OCI-LY1 (cell line): ENCODE results near the gene PTPRT.

ENCODE experiments used
- H2AFZ ChIP-seq: fragments of 200-600 bp; sonication (generic), shearing (Covaris generic); 2 replicates; pipeline ENCODE4 v1.6.0; 2014; ENCODE audit warnings: antibody characterized with exemption, mild to moderate bottlenecking, low read length
- H3F3A ChIP-seq: fragments of 200-600 bp; sonication (generic), shearing (Covaris generic); 2 replicates; pipeline ENCODE4 v1.6.0; 2014; ENCODE audit warnings: mild to moderate bottlenecking, antibody characterized with exemption, low read length, moderate library complexity; ENCODE audit not compliant: insufficient read depth
- H3K27ac ChIP-seq: fragments of 200-600 bp; sonication (generic); 2 replicates; pipeline ENCODE4 v1.5.1; 2014; ENCODE audit warnings: low read length, mixed run types, mild to moderate bottlenecking, low read depth; ENCODE audit not compliant: poor library complexity, severe bottlenecking
- H3K27me3 ChIP-seq: fragments of 200-600 bp; sonication (generic); 2 replicates; pipeline ENCODE4 v1.6.0; 2014; ENCODE audit warnings: antibody characterized with exemption, mild to moderate bottlenecking, low read length, moderate library complexity; ENCODE audit not compliant: insufficient read depth
- H3K36me3 ChIP-seq: fragments of 200-600 bp; sonication (generic); 2 replicates; pipeline ENCODE4 v1.6.1; 2014; ENCODE audit warnings: mild to moderate bottlenecking, antibody characterized with exemption, low read length, moderate library complexity, mixed read lengths; ENCODE audit not compliant: insufficient read depth
- H3K4me1 ChIP-seq: fragments of 200-600 bp; sonication (generic); 2 replicates; pipeline ENCODE4 v1.5.1; 2014; ENCODE audit warnings: mild to moderate bottlenecking, low read length, moderate library complexity; ENCODE audit not compliant: insufficient read depth, severe bottlenecking
- H3K4me2 ChIP-seq: fragments of 200-600 bp; sonication (generic), shearing (Covaris generic); 2 replicates; pipeline ENCODE4 v1.6.1; 2014; ENCODE audit warnings: low read length
- H3K4me3 ChIP-seq: fragments of 200-600 bp; sonication (generic); 2 replicates; pipeline ENCODE4 v1.5.1; 2014; ENCODE audit warnings: low read length, low read depth, mild to moderate bottlenecking, mixed read lengths; ENCODE audit not compliant: poor library complexity, severe bottlenecking
- H3K79me2 ChIP-seq: fragments of 200-600 bp; shearing (Covaris generic); 2 replicates; pipeline ENCODE4 v1.6.1; 2016; ENCODE audit warnings: mixed run types, low read length, mixed read lengths; ENCODE audit not compliant: insufficient read depth
- H3K9ac ChIP-seq: fragments of 200-600 bp; sonication (generic), shearing (Covaris generic); 2 replicates; pipeline ENCODE4 v1.6.1; 2014; ENCODE audit warnings: mild to moderate bottlenecking, low read length, mixed read lengths
- H3K9me2 ChIP-seq: fragments of 200-600 bp; sonication (generic), shearing (Covaris generic); 2 replicates; pipeline ENCODE4 v1.6.1; 2014; ENCODE audit warnings: low read depth, mild to moderate bottlenecking, low read length, mixed read lengths
- H3K9me3 ChIP-seq: fragments of 200-600 bp; shearing (Covaris generic); 2 replicates; pipeline ENCODE4 v1.6.1; 2014; ENCODE audit warnings: low read length, mixed read lengths
- H4K20me1 ChIP-seq: fragments of 200-600 bp; sonication (generic), shearing (Covaris generic); 2 replicates; pipeline ENCODE4 v1.6.0; 2016; ENCODE audit warnings: mild to moderate bottlenecking, low read length; ENCODE audit not compliant: insufficient read depth
- EZH2 ChIP-seq: fragments of 200-600 bp; sonication (generic), shearing (Covaris generic); IDR thresholded peaks from 2 replicates; pipeline ENCODE4 v1.8.0; 2017; ENCODE audit warnings: borderline replicate concordance, mixed run types, mild to moderate bottlenecking, antibody characterized with exemption, low read length, moderate library complexity, mixed read lengths
- TF ChIP-seq, protein P1 (sequence below): fragments of 200-600 bp; sonication (generic), shearing (Covaris generic); IDR thresholded peaks from 2 replicates; pipeline ENCODE4 v1.5.1; 2017; ENCODE audit warnings: mild to moderate bottlenecking, antibody characterized with exemption, low read length, moderate library complexity, mixed read lengths

Gene PTPRT

DNA sequence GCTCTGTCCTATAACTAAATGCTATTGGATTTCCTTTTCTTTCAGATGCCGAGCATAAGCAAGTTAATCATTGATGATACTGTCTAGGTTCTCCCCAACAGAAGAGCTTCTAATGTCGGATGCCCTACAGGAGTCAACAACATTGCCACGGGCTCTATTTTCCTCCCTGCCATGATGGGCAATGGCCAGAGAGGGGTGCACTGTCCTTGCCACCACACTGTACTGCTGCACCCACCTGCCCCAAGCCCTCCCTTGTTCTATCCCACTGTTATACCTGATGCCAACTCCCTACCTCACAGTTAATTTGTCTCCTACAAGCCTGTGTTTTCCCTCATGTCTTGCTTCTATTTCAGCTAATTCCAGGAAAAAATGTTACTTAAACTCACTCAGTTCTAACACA lies 797.9 kb downstream of the PTPRT start:
- H3K9me3 ChIP-seq: no peaks in the 10 kb centered on the region
- no peak overlapping the region for H3K9ac ChIP-seq
- H3K9me2 ChIP-seq: no peaks in the 10 kb centered on the region
- no peak overlapping the region for H3K4me3 ChIP-seq
- no peaks in the 10 kb centered on the region for H3K27me3 ChIP-seq
- TF ChIP-seq, protein P1, sequence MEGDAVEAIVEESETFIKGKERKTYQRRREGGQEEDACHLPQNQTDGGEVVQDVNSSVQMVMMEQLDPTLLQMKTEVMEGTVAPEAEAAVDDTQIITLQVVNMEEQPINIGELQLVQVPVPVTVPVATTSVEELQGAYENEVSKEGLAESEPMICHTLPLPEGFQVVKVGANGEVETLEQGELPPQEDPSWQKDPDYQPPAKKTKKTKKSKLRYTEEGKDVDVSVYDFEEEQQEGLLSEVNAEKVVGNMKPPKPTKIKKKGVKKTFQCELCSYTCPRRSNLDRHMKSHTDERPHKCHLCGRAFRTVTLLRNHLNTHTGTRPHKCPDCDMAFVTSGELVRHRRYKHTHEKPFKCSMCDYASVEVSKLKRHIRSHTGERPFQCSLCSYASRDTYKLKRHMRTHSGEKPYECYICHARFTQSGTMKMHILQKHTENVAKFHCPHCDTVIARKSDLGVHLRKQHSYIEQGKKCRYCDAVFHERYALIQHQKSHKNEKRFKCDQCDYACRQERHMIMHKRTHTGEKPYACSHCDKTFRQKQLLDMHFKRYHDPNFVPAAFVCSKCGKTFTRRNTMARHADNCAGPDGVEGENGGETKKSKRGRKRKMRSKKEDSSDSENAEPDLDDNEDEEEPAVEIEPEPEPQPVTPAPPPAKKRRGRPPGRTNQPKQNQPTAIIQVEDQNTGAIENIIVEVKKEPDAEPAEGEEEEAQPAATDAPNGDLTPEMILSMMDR: no peak
- TF ChIP-seq EZH2: no peak
- no peak overlapping the region for H3K4me2 ChIP-seq
- no peaks in the 10 kb centered on the region for H3F3A ChIP-seq
- no peaks in the 10 kb centered on the region for H4K20me1 ChIP-seq
- H3K4me1 ChIP-seq: no peaks in the 10 kb centered on the region
- H3K27ac ChIP-seq: no peak overlapping the region
- H3K36me3 ChIP-seq: no peaks in the 10 kb centered on the region
- no peaks in the 10 kb centered on the region for H3K79me2 ChIP-seq
- H2AFZ ChIP-seq: no peak overlapping the region

DNA sequence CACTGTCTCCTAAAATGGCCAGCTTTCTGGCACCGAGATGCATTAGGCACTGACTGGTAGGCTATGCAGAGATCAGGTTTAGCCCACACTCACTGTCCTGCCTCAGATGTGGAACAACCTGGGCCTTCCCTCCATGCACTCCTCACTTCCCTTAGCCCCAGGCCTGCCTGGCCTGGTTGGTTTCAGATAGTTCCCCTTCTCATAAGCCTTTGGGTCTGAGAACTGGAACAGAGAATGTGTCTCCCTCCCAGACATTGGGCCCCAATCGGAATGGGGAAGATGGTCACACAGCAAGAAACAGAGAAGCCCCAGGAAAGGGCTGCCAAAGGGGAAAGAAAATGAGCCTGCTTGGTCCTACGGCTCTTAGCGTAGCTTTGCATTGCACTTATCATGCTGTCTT lies 809.4 kb downstream of the PTPRT start:
- Histone ChIP-seq H3F3A (no peaks in the 10 kb centered on the region), H3K36me3 (no peaks in the 10 kb centered on the region), H3K27ac (no peak overlapping the region), H3K4me3 (no peak overlapping the region), H3K27me3 (peaks cover 3% of the 10 kb centered on the region; the same call in 1 of the 2 replicates), H3K4me1 (no peaks in the 10 kb centered on the region), H3K9ac (no peak overlapping the region), H3K79me2 (no peaks in the 10 kb centered on the region), H3K9me3 (no peaks in the 10 kb centered on the region), H4K20me1 (no peaks in the 10 kb centered on the region), H2AFZ (no peak overlapping the region), H3K4me2 (no peak overlapping the region), H3K9me2 (no peaks in the 10 kb centered on the region)
- TF ChIP-seq, protein P1: no peak
- no peak for TF ChIP-seq EZH2

DNA sequence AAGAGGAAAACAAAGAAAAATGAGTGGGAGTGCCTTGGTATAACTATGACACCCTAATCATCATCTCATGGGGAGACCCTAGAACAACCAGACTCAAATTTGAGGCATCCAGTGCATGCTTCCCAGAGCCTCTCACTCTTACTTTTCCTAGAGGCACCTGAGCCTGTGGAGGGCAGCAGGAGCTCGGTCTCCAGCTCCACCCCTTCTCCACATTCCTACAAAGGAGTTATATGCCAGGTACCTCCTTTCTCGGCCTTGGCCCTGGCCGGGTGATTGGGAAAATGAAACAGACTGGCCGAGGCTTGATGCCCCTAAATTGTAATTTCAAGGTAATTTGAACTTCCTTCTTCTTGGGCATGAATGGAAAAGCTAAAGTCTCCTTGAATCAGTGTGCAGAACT lies 810.3 kb downstream of the PTPRT start:
- no peak overlapping the region for H3K4me3 ChIP-seq
- H3K9ac ChIP-seq: no peak overlapping the region
- no peak for TF ChIP-seq EZH2
- TF ChIP-seq, protein P1: no peak
- H3K27me3 ChIP-seq: peaks cover 3% of the 10 kb centered on the region; the same call in 1 of the 2 replicates
- no peaks in the 10 kb centered on the region for H4K20me1 ChIP-seq
- no peaks in the 10 kb centered on the region for H3F3A ChIP-seq
- no peak overlapping the region for H3K27ac ChIP-seq
- no peaks in the 10 kb centered on the region for H3K4me1 ChIP-seq
- H3K79me2 ChIP-seq: no peaks in the 10 kb centered on the region
- no peaks in the 10 kb centered on the region for H3K9me2 ChIP-seq
- no peak overlapping the region for H2AFZ ChIP-seq
- H3K36me3 ChIP-seq: no peaks in the 10 kb centered on the region
- H3K9me3 ChIP-seq: no peaks in the 10 kb centered on the region
- H3K4me2 ChIP-seq: no peak overlapping the region
